HL-60 (cell line): Measurements from ENCODE around the gene DEGS1.

Experiments used
- DNase-seq, 2 experiments: peaks; one replicate each; pipeline ENCODE4 v3.0.0-alpha.2; 2010 to 2020; ENCODE audit warnings: low read depth in 1 of 2, low spot score in 1 of 2
- H3K27ac ChIP-seq: fragments of 250-450 bp; sonication (Bioruptor Pico); replicated peaks from 2 replicates; pipeline ENCODE4 v1.5.1; 2020; ENCODE audit warnings: mild to moderate bottlenecking, moderate library complexity
- H3K27me3 ChIP-seq: fragments of 250-450 bp; sonication (Bioruptor Pico); 2 replicates; pipeline ENCODE4 v1.5.1; 2021; ENCODE audit warnings: mild to moderate bottlenecking, moderate library complexity; ENCODE audit not compliant: insufficient read depth, poor library complexity, severe bottlenecking
- H3K4me3 ChIP-seq: replicated peaks from 2 replicates; pipeline ENCODE4 v1.5.1; 2011; ENCODE audit warnings: mild to moderate bottlenecking, control low read depth, low read length; ENCODE audit not compliant: insufficient read depth
- GABPA ChIP-seq: IDR thresholded peaks from 2 replicates; pipeline ENCODE4 v1.6.1; 2012; ENCODE audit warnings: low read depth
- POLR2AphosphoS5 ChIP-seq: IDR thresholded peaks from 2 replicates; pipeline ENCODE4 v1.6.1; 2012; ENCODE audit warnings: low read depth
- REST ChIP-seq: IDR thresholded peaks from 2 replicates; pipeline ENCODE4 v1.6.1; 2012; ENCODE audit warnings: low read depth; ENCODE audit not compliant: insufficient replicate concordance
- SPI1 ChIP-seq: IDR thresholded peaks from 2 replicates; pipeline ENCODE4 v1.6.1; 2012; ENCODE audit warnings: low read depth, mild to moderate bottlenecking, borderline replicate concordance
- TF ChIP-seq, protein P1 (sequence below): IDR thresholded peaks from one replicate; pipeline ENCODE4 v1.5.1; 2011; ENCODE audit warnings: low read length, control low read depth, inconsistent platforms; ENCODE audit not compliant: insufficient read depth

DEGS1 gene

GRCh38 chr1:224226849-224227502 lies 43.9 kb downstream of the DEGS1 start:
- Histone ChIP-seq H3K27ac (no peak overlapping the region), H3K27me3 (no peaks in the 10 kb centered on the region), H3K4me3 (no peak overlapping the region)
- no peak for TF ChIP-seq REST
- TF ChIP-seq, protein P1, sequence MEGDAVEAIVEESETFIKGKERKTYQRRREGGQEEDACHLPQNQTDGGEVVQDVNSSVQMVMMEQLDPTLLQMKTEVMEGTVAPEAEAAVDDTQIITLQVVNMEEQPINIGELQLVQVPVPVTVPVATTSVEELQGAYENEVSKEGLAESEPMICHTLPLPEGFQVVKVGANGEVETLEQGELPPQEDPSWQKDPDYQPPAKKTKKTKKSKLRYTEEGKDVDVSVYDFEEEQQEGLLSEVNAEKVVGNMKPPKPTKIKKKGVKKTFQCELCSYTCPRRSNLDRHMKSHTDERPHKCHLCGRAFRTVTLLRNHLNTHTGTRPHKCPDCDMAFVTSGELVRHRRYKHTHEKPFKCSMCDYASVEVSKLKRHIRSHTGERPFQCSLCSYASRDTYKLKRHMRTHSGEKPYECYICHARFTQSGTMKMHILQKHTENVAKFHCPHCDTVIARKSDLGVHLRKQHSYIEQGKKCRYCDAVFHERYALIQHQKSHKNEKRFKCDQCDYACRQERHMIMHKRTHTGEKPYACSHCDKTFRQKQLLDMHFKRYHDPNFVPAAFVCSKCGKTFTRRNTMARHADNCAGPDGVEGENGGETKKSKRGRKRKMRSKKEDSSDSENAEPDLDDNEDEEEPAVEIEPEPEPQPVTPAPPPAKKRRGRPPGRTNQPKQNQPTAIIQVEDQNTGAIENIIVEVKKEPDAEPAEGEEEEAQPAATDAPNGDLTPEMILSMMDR: no peak
- no peak for TF ChIP-seq POLR2AphosphoS5
- no peak for TF ChIP-seq GABPA
- DNase-seq: no peak

GRCh38 chr1:224234017-224234416 lies 51.0 kb downstream of the DEGS1 start:
- Histone ChIP-seq H3K27ac (no peak overlapping the region), H3K27me3 (no peaks in the 10 kb centered on the region), H3K4me3 (no peak overlapping the region)
- TF ChIP-seq REST (no peak), POLR2AphosphoS5 (no peak), SPI1 (no peak), GABPA (no peak)
- TF ChIP-seq, protein P1: no peak
- DNase-seq: no peak

DNA sequence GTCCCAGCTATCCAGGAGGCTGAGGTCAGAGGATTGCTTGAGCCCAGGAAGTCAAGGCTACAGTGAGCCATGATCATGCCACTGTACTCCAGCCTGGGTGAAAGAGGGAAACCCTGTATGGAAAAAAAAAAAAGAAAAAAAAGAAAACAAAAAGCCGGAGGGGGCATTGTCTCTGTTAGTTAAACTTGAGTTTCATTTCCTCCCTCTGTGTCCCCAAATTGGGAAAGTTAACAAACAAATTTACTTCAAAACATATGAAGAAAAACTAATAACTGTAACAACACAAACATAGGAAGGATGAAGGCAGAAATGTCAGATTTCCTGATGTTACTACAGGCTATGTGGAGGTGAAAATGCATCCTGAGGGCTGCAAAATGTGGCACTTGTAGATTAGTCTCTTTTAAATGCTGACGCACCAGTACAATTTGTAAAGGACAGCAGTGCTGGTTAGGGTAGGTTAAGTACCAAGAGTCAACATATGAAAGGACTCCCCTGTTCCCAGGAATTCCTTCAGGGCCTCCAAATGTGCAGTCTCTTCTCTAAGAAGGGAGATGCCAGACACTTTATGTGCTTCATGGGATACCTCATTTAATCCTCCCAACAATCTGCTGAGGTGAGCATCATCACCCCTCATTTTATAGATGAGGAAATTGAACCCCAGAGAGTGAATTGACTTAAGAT lies 52.9 kb downstream of the DEGS1 start:
- Histone ChIP-seq H3K27me3 (no peaks in the 10 kb centered on the region), H3K27ac (no peak overlapping the region), H3K4me3 (no peak overlapping the region)
- no peak for DNase-seq
- TF ChIP-seq POLR2AphosphoS5 (no peak), SPI1 (no peak), GABPA (no peak), REST (no peak)
- TF ChIP-seq, protein P1: no peak
